GM23338 (cell line): ENCODE measurements around the gene VAMP8. TPM values are rescaled to one million over a fixed set of nuclear protein-coding genes. Genes with fewer than 3 reads are reported as not detected.

ENCODE experiments used
- ATAC-seq: fragments of 200-7000 bp; cut with Tn5 transposase; 3 replicates; pipeline ENCODE4 v1.9.1; 2020
- DNase-seq: peaks from one replicate; pipeline ENCODE4 v3.0.0-alpha.2; 2015; ENCODE audit warnings: low spot score
- H2AFZ ChIP-seq: fragments of 200-600 bp; sonication (generic); 2 replicates; pipeline ENCODE4 v1.8.0; 2016; ENCODE audit warnings: antibody characterized with exemption, mild to moderate bottlenecking, moderate library complexity
- H3F3A ChIP-seq: fragments of 200-600 bp; sonication (generic); replicated peaks from 2 replicates; pipeline ENCODE4 v1.8.0; 2017; ENCODE audit warnings: antibody characterized with exemption, mixed run types, low read depth
- H3K27ac ChIP-seq: fragments of 200-600 bp; sonication (generic); 2 replicates; pipeline ENCODE4 v1.6.1; 2016; ENCODE audit warnings: low read depth
- H3K27me3 ChIP-seq: fragments of 200-600 bp; sonication (generic); 2 replicates; pipeline ENCODE4 v1.8.0; 2016; ENCODE audit warnings: mild to moderate bottlenecking, mixed run types, moderate library complexity; ENCODE audit not compliant: insufficient read depth
- H3K36me3 ChIP-seq: fragments of 200-600 bp; sonication (generic); 2 replicates; pipeline ENCODE4 v1.8.0; 2016; ENCODE audit warnings: mild to moderate bottlenecking; ENCODE audit not compliant: insufficient read depth
- H3K4me1 ChIP-seq: fragments of 200-600 bp; sonication (generic); 2 replicates; pipeline ENCODE4 v1.8.0; 2016; ENCODE audit warnings: mild to moderate bottlenecking, moderate library complexity; ENCODE audit not compliant: insufficient read depth
- H3K4me2 ChIP-seq: fragments of 200-600 bp; sonication (generic); 2 replicates; pipeline ENCODE4 v1.7.1; 2017; ENCODE audit warnings: mixed run types
- H3K4me3 ChIP-seq: fragments of 200-600 bp; sonication (generic); 2 replicates; pipeline ENCODE4 v1.6.1; 2016; ENCODE audit warnings: mixed run types
- H3K79me2 ChIP-seq: fragments of 200-600 bp; sonication (generic); replicated peaks from 2 replicates; pipeline ENCODE4 v1.8.0; 2017; ENCODE audit warnings: mild to moderate bottlenecking; ENCODE audit not compliant: insufficient read depth
- H3K9me2 ChIP-seq: fragments of 200-600 bp; sonication (generic); 2 replicates; pipeline ENCODE4 v1.8.0; 2017; ENCODE audit not compliant: insufficient read depth
- H4K20me1 ChIP-seq: fragments of 200-600 bp; sonication (generic); replicated peaks from 2 replicates; pipeline ENCODE4 v1.8.0; 2017; ENCODE audit warnings: mild to moderate bottlenecking; ENCODE audit not compliant: insufficient read depth
- H3K27ac Mint-ChIP-seq: 2 replicates; pipeline ENCODE4 v1.8.0; 2020; ENCODE audit warnings: inconsistent platforms, mild to moderate bottlenecking, moderate library complexity, mixed read lengths
- H3K27me3 Mint-ChIP-seq: 3 replicates; pipeline ENCODE4 v1.8.0; 2022; ENCODE audit warnings: low read depth, mild to moderate bottlenecking, moderate library complexity, mixed read lengths, inconsistent platforms; ENCODE audit not compliant: insufficient read depth, poor library complexity
- H3K36me3 Mint-ChIP-seq: 3 replicates; pipeline ENCODE4 v1.8.0; 2021; ENCODE audit warnings: low read depth, mild to moderate bottlenecking, inconsistent platforms, moderate library complexity, mixed read lengths
- H3K4me1 Mint-ChIP-seq: 3 replicates; pipeline ENCODE4 v1.8.0; 2020; ENCODE audit warnings: mild to moderate bottlenecking, inconsistent platforms, mixed read lengths
- H3K4me3 Mint-ChIP-seq: 3 replicates; pipeline ENCODE4 v1.8.0; 2021; ENCODE audit warnings: moderate library complexity, mild to moderate bottlenecking, inconsistent platforms, mixed read lengths
- H3K9me3 Mint-ChIP-seq: 3 replicates; pipeline ENCODE4 v1.8.0; 2020; ENCODE audit warnings: moderate library complexity, mild to moderate bottlenecking, inconsistent platforms, mixed read lengths
- CREB1 ChIP-seq: fragments of 250-450 bp; sonication (Bioruptor Pico); IDR thresholded peaks from 2 replicates; pipeline ENCODE4 v1.5.0; 2020; ENCODE audit warnings: low read depth, mild to moderate bottlenecking, moderate library complexity
- EZH2 ChIP-seq: fragments of 200-600 bp; sonication (generic); IDR thresholded peaks from one replicate; pipeline ENCODE4 v1.8.0; 2017; ENCODE audit warnings: antibody characterized with exemption, mild to moderate bottlenecking, low read depth; ENCODE audit not compliant: unreplicated experiment
- EZH2phosphoT487 ChIP-seq: fragments of 200-600 bp; sonication (generic); IDR thresholded peaks from one replicate; pipeline ENCODE4 v1.8.1; 2018; ENCODE audit warnings: antibody characterized with exemption; ENCODE audit not compliant: unreplicated experiment
- JUNB ChIP-seq: IDR thresholded peaks from one replicate; pipeline ENCODE4 v1.6.1; 2016; ENCODE audit warnings: antibody characterized with exemption; ENCODE audit not compliant: unreplicated experiment
- NANOG ChIP-seq: IDR thresholded peaks from 2 replicates; pipeline ENCODE4 v1.6.1; 2016; ENCODE audit warnings: antibody characterized with exemption, borderline replicate concordance
- POLR2AphosphoS5 ChIP-seq: IDR thresholded peaks from 2 replicates; pipeline ENCODE4 v1.6.1; 2016; ENCODE audit warnings: antibody characterized with exemption, low read depth
- STAT1 ChIP-seq: IDR thresholded peaks from one replicate; pipeline ENCODE4 v1.6.1; 2016; ENCODE audit warnings: antibody characterized with exemption; ENCODE audit not compliant: unreplicated experiment
- ZNF114 ChIP-seq: fragments of 250-450 bp; sonication (Bioruptor Pico); IDR thresholded peaks from 2 replicates; pipeline ENCODE4 v1.5.0; 2020; ENCODE audit warnings: mild to moderate bottlenecking, moderate library complexity
- ZNF331 ChIP-seq: fragments of 250-450 bp; sonication (Bioruptor Pico); IDR thresholded peaks from 2 replicates; pipeline ENCODE4 v1.5.0; 2020; ENCODE audit warnings: low read depth, mild to moderate bottlenecking, moderate library complexity
- ZNF462 ChIP-seq: fragments of 250-450 bp; sonication (Bioruptor Pico); IDR thresholded peaks from 2 replicates; pipeline ENCODE4 v1.5.0; 2020; ENCODE audit warnings: mild to moderate bottlenecking, moderate library complexity
- polyA plus RNA-seq: library from polyadenylated mRNA; unstranded; fragments of >200 nt; fragmentation: Nextera tagmentation; extraction: Ambion mirVana; gene quantifications from 2 replicates; pipeline ENCODE4 v1.2.1, GENCODE V29; 2016
- total RNA-seq: library from RNA; depleted of rRNA; stranded (reverse); fragments of >200 nt; shearing (Covaris generic); gene quantifications from 2 replicates; pipeline ENCODE4 v1.2.3, GENCODE V29; 2014
- TF ChIP-seq, protein P1 (sequence below), 2 experiments: fragments of 200-600 bp in 1 of 2; sonication (generic) in 1 of 2; conservative IDR thresholded peaks; 2 replicates each; pipeline versions ENCODE4 v1.5.1 to v1.6.1; 2016 to 2017; ENCODE audit warnings: antibody characterized with exemption in 2 of 2, low read depth in 2 of 2, mild to moderate bottlenecking in 2 of 2, moderate library complexity in 1 of 2
- TF ChIP-seq, protein P2 (sequence below): IDR thresholded peaks from one replicate; pipeline ENCODE4 v1.6.1; 2018; ENCODE audit warnings: antibody characterized with exemption; ENCODE audit not compliant: unreplicated experiment
- TF ChIP-seq, protein P3 (sequence below): IDR thresholded peaks from 2 replicates; pipeline ENCODE4 v1.6.1; 2016; ENCODE audit warnings: antibody characterized with exemption

VAMP8 gene
- total and polyA plus RNA-seq, 2 experiments from 2014 or later, result 16.3 to 71.7 TPM

DNA sequence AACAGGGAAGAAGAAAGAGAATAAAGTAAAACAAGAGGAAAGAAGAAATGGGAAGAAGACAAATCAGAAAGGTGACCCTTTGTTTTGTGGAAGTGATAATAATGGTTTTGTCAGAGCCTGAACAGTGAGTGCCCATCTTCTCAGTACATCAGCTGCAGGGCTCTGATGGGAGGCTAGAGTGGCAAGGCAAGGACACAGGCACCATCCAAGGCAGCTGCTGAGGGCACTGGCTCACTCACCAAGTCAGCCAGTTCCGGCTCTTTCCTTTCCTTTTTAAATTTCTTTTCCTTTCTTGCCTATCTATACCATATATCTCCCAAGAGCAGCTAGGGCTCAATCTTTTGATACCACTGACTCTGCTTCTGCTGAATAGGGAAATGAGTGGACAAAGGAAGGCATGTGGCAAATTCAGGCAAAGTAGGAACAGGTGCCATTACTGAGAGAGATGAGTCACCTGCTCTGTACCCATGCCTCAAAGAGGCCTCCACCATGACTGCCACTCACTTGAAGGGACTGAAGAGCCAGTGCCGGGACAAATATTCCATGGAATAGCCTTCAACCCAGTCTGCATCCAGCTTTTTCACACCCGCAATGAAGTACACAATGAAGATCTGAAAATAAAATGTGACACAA lies 22.3 kb upstream of the VAMP8 start:
- no peaks in the 10 kb centered on the region for H3K9me3 Mint-ChIP-seq
- Histone ChIP-seq H3K27ac (no peak overlapping the region), H3K4me3 (no peak overlapping the region), H3K27me3 (no peaks in the 10 kb centered on the region), H4K20me1 (peaks cover 9% of the 10 kb centered on the region; the same call in 1 of the 2 replicates), H3K9me2 (no peaks in the 10 kb centered on the region), H3K4me1 (0 out of 2 replicates have a peak, but pooled peaks cover 2% of the 10 kb centered on the region), H3F3A (peaks cover 3% of the 10 kb centered on the region; the same call in 1 of the 2 replicates), H3K36me3 (peaks cover 35% of the 10 kb centered on the region), H3K79me2 (peaks cover 22% of the 10 kb centered on the region), H2AFZ (no peak overlapping the region), H3K4me2 (no peak overlapping the region)
- H3K36me3 Mint-ChIP-seq, result peaks cover 57% of the 10 kb centered on the region
- H3K27ac Mint-ChIP-seq, result no peak overlapping the region
- DNase-seq (no peak), ATAC-seq (no peak)
- no peak overlapping the region for H3K4me3 Mint-ChIP-seq
- peaks cover 1% of the 10 kb centered on the region for H3K27me3 Mint-ChIP-seq
- peaks cover 3% of the 10 kb centered on the region; the same call in 2 of the 3 replicates for H3K4me1 Mint-ChIP-seq
- no peak for TF ChIP-seq EZH2
- TF ChIP-seq ZNF462 (CRISPR knock-in tag), result no peak
- TF ChIP-seq, protein P1, sequence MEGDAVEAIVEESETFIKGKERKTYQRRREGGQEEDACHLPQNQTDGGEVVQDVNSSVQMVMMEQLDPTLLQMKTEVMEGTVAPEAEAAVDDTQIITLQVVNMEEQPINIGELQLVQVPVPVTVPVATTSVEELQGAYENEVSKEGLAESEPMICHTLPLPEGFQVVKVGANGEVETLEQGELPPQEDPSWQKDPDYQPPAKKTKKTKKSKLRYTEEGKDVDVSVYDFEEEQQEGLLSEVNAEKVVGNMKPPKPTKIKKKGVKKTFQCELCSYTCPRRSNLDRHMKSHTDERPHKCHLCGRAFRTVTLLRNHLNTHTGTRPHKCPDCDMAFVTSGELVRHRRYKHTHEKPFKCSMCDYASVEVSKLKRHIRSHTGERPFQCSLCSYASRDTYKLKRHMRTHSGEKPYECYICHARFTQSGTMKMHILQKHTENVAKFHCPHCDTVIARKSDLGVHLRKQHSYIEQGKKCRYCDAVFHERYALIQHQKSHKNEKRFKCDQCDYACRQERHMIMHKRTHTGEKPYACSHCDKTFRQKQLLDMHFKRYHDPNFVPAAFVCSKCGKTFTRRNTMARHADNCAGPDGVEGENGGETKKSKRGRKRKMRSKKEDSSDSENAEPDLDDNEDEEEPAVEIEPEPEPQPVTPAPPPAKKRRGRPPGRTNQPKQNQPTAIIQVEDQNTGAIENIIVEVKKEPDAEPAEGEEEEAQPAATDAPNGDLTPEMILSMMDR (conservative IDR thresholded peaks at IDR 0.05; ENCODE audit: low read depth in 2 of 2), result no peak
- TF ChIP-seq STAT1, result no peak
- TF ChIP-seq JUNB, result no peak
- TF ChIP-seq CREB1, result no peak
- TF ChIP-seq, protein P2, sequence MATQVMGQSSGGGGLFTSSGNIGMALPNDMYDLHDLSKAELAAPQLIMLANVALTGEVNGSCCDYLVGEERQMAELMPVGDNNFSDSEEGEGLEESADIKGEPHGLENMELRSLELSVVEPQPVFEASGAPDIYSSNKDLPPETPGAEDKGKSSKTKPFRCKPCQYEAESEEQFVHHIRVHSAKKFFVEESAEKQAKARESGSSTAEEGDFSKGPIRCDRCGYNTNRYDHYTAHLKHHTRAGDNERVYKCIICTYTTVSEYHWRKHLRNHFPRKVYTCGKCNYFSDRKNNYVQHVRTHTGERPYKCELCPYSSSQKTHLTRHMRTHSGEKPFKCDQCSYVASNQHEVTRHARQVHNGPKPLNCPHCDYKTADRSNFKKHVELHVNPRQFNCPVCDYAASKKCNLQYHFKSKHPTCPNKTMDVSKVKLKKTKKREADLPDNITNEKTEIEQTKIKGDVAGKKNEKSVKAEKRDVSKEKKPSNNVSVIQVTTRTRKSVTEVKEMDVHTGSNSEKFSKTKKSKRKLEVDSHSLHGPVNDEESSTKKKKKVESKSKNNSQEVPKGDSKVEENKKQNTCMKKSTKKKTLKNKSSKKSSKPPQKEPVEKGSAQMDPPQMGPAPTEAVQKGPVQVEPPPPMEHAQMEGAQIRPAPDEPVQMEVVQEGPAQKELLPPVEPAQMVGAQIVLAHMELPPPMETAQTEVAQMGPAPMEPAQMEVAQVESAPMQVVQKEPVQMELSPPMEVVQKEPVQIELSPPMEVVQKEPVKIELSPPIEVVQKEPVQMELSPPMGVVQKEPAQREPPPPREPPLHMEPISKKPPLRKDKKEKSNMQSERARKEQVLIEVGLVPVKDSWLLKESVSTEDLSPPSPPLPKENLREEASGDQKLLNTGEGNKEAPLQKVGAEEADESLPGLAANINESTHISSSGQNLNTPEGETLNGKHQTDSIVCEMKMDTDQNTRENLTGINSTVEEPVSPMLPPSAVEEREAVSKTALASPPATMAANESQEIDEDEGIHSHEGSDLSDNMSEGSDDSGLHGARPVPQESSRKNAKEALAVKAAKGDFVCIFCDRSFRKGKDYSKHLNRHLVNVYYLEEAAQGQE, result no peak
- TF ChIP-seq POLR2AphosphoS5, result no peak
- TF ChIP-seq NANOG, result no peak
- no peak for TF ChIP-seq ZNF114 (CRISPR knock-in tag)
- no peak for TF ChIP-seq EZH2phosphoT487
- no peak for TF ChIP-seq ZNF331 (CRISPR knock-in tag)
- TF ChIP-seq, protein P3, sequence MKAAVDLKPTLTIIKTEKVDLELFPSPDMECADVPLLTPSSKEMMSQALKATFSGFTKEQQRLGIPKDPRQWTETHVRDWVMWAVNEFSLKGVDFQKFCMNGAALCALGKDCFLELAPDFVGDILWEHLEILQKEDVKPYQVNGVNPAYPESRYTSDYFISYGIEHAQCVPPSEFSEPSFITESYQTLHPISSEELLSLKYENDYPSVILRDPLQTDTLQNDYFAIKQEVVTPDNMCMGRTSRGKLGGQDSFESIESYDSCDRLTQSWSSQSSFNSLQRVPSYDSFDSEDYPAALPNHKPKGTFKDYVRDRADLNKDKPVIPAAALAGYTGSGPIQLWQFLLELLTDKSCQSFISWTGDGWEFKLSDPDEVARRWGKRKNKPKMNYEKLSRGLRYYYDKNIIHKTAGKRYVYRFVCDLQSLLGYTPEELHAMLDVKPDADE, result no peak
